Tibial nerve (tissue), 4 donors: Measurements from ENCODE around the gene SIK2. TPM values are rescaled to one million over a fixed set of nuclear protein-coding genes. Genes with fewer than 3 reads are reported as not detected.

Source experiments
- DNase-seq, 2 donors: peaks; one replicate each; pipeline ENCODE4 v3.0.0-alpha.2; 2019; ENCODE audit warnings: low spot score in 2 of 2
- H3K27ac ChIP-seq, 4 donors: fragments of 200-600 bp; sonication (generic) in 3 of 4; one replicate each; pipeline ENCODE4 v1.5.1; 2017 to 2019; ENCODE audit warnings: mild to moderate bottlenecking in 1 of 4
- H3K27me3 ChIP-seq, 2 donors: fragments of 200-600 bp; sonication (generic) in 1 of 2; one replicate each; pipeline versions ENCODE4 v1.5.1 to v1.6.0; 2017 to 2019
- H3K36me3 ChIP-seq, 3 donors: fragments of 200-600 bp; sonication (generic); one replicate each; pipeline ENCODE4 v1.5.1; 2018 to 2019
- H3K4me1 ChIP-seq, 4 donors: fragments of 200-600 bp; sonication (generic) in 3 of 4; one replicate each; pipeline ENCODE4 v1.5.1; 2017 to 2019
- H3K4me3 ChIP-seq, 4 donors: fragments of 200-600 bp; sonication (generic) in 3 of 4; one replicate each; pipeline ENCODE4 v1.5.1; 2017 to 2019; ENCODE audit warnings: mild to moderate bottlenecking in 1 of 4, moderate library complexity in 1 of 4
- H3K9me3 ChIP-seq, 4 donors: fragments of 200-600 bp; sonication (generic) in 3 of 4; one replicate each; pipeline ENCODE4 v1.5.1; 2017 to 2019
- CTCF ChIP-seq, 5 experiments: fragments of 200-600 bp in 3 of 5; fragments of 450-650 bp in 2 of 5; sonication (generic) in 3 of 5; IDR thresholded peaks; one replicate each; pipeline ENCODE4 v1.5.1; 2016 to 2019; ENCODE audit warnings: antibody characterized with exemption in 5 of 5, mild to moderate bottlenecking in 3 of 5, moderate library complexity in 2 of 5
- EP300 ChIP-seq, 2 donors: sonication (generic); formaldehyde crosslinking; IDR thresholded peaks; one replicate each; pipeline ENCODE4 v1.6.1; 2017; ENCODE audit warnings: antibody characterized with exemption in 2 of 2, mild to moderate bottlenecking in 1 of 2
- POLR2A ChIP-seq, 2 donors: fragments of 450-650 bp; IDR thresholded peaks; one replicate each; pipeline ENCODE4 v1.6.1; 2017; ENCODE audit warnings: antibody characterized with exemption in 2 of 2, mild to moderate bottlenecking in 2 of 2, moderate library complexity in 2 of 2
- WGBS, 2 donors: methylation state at CpG; one replicate each; pipeline ENCODE4 v1.1.5; 2018; 5-methylcytosine and 5-hydroxymethylcytosine counted together
- total RNA-seq, 4 donors: library from RNA; depleted of rRNA; stranded (reverse); fragments of >200 nt; gene quantifications; one replicate each; pipeline ENCODE4 v1.1.0, GENCODE V29; 2016

SIK2 gene
- total RNA-seq, 4 donors from 2014 or later: 19.7 to 27.6 (median 24.1) TPM

- DNase-seq: no peak
- peaks cover 0 to 4% (median 0%) of the 10 kb centered on the region in 4 donors for H3K4me1 ChIP-seq
- H3K4me3 ChIP-seq: no peak overlapping the region
- H3K9me3 ChIP-seq: no peaks in the 10 kb centered on the region
- H3K27ac ChIP-seq: no peak overlapping the region
- 82 to 92% methylated on average over 4 of the region's 4 CpGs for WGBS, 2 donors
- TF ChIP-seq POLR2A (IDR thresholded peaks at IDR 0.05) (no peak), EP300 (IDR thresholded peaks at IDR 0.05) (no peak), CTCF (IDR thresholded peaks at IDR 0.05) (no peak)
- H3K36me3 ChIP-seq: peaks cover 0 to 53% (median 4%) of the 10 kb centered on the region in 3 donors
- H3K27me3 ChIP-seq: no peaks in the 10 kb centered on the region
Measured at GRCh38 chr11:111617286-111617685, 15.0 kb downstream of the SIK2 start.

GRCh38 chr11:111620518-111620917 is 18.3 kb downstream of the SIK2 start:
- DNase-seq: no peak
- no peak for TF ChIP-seq EP300 (IDR thresholded peaks at IDR 0.05)
- TF ChIP-seq CTCF (IDR thresholded peaks at IDR 0.05): no peak
- no peak for TF ChIP-seq POLR2A (IDR thresholded peaks at IDR 0.05)
- no peaks in the 10 kb centered on the region for H3K9me3 ChIP-seq
- H3K36me3 ChIP-seq: peaks cover 2 to 67% (median 4%) of the 10 kb centered on the region in 3 donors
- H3K4me1 ChIP-seq: no peaks in the 10 kb centered on the region
- no peak overlapping the region for H3K4me3 ChIP-seq
- no peak overlapping the region for H3K27ac ChIP-seq
- no peaks in the 10 kb centered on the region for H3K27me3 ChIP-seq

GRCh38 chr11:111623527-111624030 is 21.3 kb downstream of the SIK2 start:
- H3K9me3 ChIP-seq: no peaks in the 10 kb centered on the region
- peaks cover 2 to 49% (median 2%) of the 10 kb centered on the region in 3 donors for H3K36me3 ChIP-seq
- TF ChIP-seq POLR2A (IDR thresholded peaks at IDR 0.05) (no peak), EP300 (IDR thresholded peaks at IDR 0.05) (no peak), CTCF (IDR thresholded peaks at IDR 0.05) (no peak)
- no peaks in the 10 kb centered on the region for H3K4me1 ChIP-seq
- 95 to 99% methylated on average over 4 of the region's 4 CpGs for WGBS, 2 donors
- H3K4me3 ChIP-seq: no peak overlapping the region
- no peak overlapping the region for H3K27ac ChIP-seq
- DNase-seq: no peak
- H3K27me3 ChIP-seq: no peaks in the 10 kb centered on the region

- Histone ChIP-seq H3K27ac (no peak overlapping the region), H3K9me3 (no peaks in the 10 kb centered on the region), H3K27me3 (no peaks in the 10 kb centered on the region), H3K4me3 (no peak overlapping the region), H3K4me1 (no peaks in the 10 kb centered on the region), H3K36me3 (peaks cover 0 to 47% (median 2%) of the 10 kb centered on the region in 3 donors)
- DNase-seq: no peak
- TF ChIP-seq POLR2A (IDR thresholded peaks at IDR 0.05) (no peak), EP300 (IDR thresholded peaks at IDR 0.05) (no peak), CTCF (IDR thresholded peaks at IDR 0.05) (no peak)
- WGBS, 2 donors: 92 to 97% methylated on average over 2 of the region's 2 CpGs
Measured at GRCh38 chr11:111624608-111625007, 22.4 kb downstream of the SIK2 start.

GRCh38 chr11:111627591-111627990 is 25.3 kb downstream of the SIK2 start:
- H3K4me1 ChIP-seq: peaks cover 0 to 11% (median 0%) of the 10 kb centered on the region in 4 donors
- peaks cover 0 to 27% (median 2%) of the 10 kb centered on the region in 3 donors for H3K36me3 ChIP-seq
- DNase-seq: no peak
- TF ChIP-seq EP300 (IDR thresholded peaks at IDR 0.05) (peak in 1 of 2 donors; percentile 50), CTCF (IDR thresholded peaks at IDR 0.05) (no peak), POLR2A (IDR thresholded peaks at IDR 0.05) (no peak)
- no peak overlapping the region for H3K4me3 ChIP-seq
- 88 to 96% methylated on average over 1 of the region's 1 CpG for WGBS, 2 donors
- H3K27ac ChIP-seq: no peak overlapping the region
- H3K27me3 ChIP-seq: no peaks in the 10 kb centered on the region
- H3K9me3 ChIP-seq: no peaks in the 10 kb centered on the region
